ENCODE data around the gene HNRNPCL2. TPM values are rescaled to one million over a fixed set of nuclear protein-coding genes. Genes with fewer than 3 reads are reported as not detected.
"Not testable (repeated sequence)": the region's sequence is repeated elsewhere in the genome, so short reads cannot be mapped to it uniquely, and the experiment has no call there.

HNRNPCL2 gene
- total RNA-seq (2014; rRNA removed; shearing (Covaris generic)) (not detected in 2 replicates), polyA plus RNA-seq (2016; fragmentation: Nextera tagmentation; extraction: Ambion mirVana) (not detected in 2 replicates)
- long read RNA-seq, result 0 reads

DNA sequence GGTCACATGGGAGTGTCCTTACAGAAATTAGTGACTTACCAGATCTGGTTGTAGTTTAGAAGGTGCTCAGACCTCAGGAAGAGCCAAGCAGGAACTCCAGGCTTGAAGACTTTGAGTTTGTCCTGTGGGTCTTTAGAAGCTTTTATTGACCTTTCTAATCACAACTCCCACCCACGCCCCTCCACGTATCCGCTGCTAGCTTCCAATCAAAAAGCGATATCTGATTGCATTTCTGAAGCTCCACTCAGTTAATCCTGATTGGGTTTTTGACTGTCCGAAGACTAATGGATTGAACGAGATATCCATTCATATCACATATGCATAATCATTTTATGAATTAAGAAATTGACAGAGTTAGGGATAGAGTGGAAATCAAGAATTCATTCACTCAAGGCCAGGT, at the start of gene HNRNPCL2:
HNRNPCL2 (minus strand) TSS at position 101 of the 400 bp plus-strand sequence. CDS start 454 bp downstream, outside the sequence.
- H4K20me1 ChIP-seq (replicated peaks; ENCODE audit: insufficient read depth); H3K27me3 ChIP-seq (ENCODE audit: insufficient read depth); H3K9me2 ChIP-seq (ENCODE audit: insufficient read depth); H3K4me3 Mint-ChIP-seq; H3K36me3 ChIP-seq (ENCODE audit: insufficient read depth); H3K4me3 ChIP-seq; H3K4me2 ChIP-seq; H3K27ac ChIP-seq (ENCODE audit: low read depth); H3K27me3 Mint-ChIP-seq (ENCODE audit: insufficient read depth, low read depth, poor library complexity); H3K4me1 ChIP-seq (ENCODE audit: insufficient read depth); H2AFZ ChIP-seq; H3F3A ChIP-seq (replicated peaks; ENCODE audit: low read depth); DNase-seq (ENCODE audit: low spot score); H3K27ac Mint-ChIP-seq; H3K79me2 ChIP-seq (replicated peaks; ENCODE audit: insufficient read depth); ATAC-seq; H3K4me1 Mint-ChIP-seq: not testable (repeated sequence)
- H3K9me3 Mint-ChIP-seq, result peaks cover 96% of the 10 kb centered on the region
- peaks cover 31% of the 10 kb centered on the region for H3K36me3 Mint-ChIP-seq (ENCODE audit: low read depth)

- not testable (repeated sequence) for H3K4me3 ChIP-seq; H3K27me3 ChIP-seq (ENCODE audit: insufficient read depth); H3K27ac ChIP-seq (ENCODE audit: low read depth); H3K27me3 Mint-ChIP-seq (ENCODE audit: insufficient read depth, low read depth, poor library complexity); H3F3A ChIP-seq (replicated peaks; ENCODE audit: low read depth); H3K9me3 Mint-ChIP-seq; H3K4me2 ChIP-seq; H3K9me2 ChIP-seq (ENCODE audit: insufficient read depth); H3K79me2 ChIP-seq (replicated peaks; ENCODE audit: insufficient read depth); H3K27ac Mint-ChIP-seq; H3K4me1 ChIP-seq (ENCODE audit: insufficient read depth); DNase-seq (ENCODE audit: low spot score); H3K4me3 Mint-ChIP-seq; H3K36me3 ChIP-seq (ENCODE audit: insufficient read depth); H3K4me1 Mint-ChIP-seq; H2AFZ ChIP-seq; H4K20me1 ChIP-seq (replicated peaks; ENCODE audit: insufficient read depth); H3K36me3 Mint-ChIP-seq (ENCODE audit: low read depth); ATAC-seq
Measured at GRCh38 chr1:13165531-13165930, 48.9 kb upstream of the HNRNPCL2 start, which contains the start of gene HNRNPCL4. TSS of gene HNRNPCL4 (minus strand) at chr1:13165631. CDS start at chr1:13165467, 164 bp downstream.

DNA sequence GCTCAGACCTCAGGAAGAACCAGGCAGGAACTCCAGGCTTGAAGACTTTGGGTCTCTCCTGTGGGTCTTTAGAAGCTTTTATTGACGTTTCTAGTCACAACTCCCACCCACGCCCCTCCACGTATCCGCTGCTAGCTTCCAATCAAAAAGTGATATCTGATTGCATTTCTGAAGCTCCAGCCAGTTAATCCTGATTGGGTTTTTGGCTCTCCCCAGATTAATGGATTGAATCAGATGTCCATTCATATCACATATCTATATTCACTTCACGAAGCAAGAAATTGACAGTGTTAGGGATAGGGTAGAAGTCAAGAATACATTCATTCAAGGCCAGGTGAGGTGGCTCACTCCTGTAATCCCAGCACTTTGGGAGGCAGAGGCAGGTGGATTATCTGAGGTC, 39.3 kb upstream of the HNRNPCL2 start, which contains the start of gene PRAMEF26:
PRAMEF26 (minus strand) TSS at position 101 of the 400 bp plus-strand sequence. CDS start 2,914 bp downstream, outside the sequence.
- not testable (repeated sequence) for H4K20me1 ChIP-seq (replicated peaks; ENCODE audit: insufficient read depth); H3K36me3 ChIP-seq (ENCODE audit: insufficient read depth); H3F3A ChIP-seq (replicated peaks; ENCODE audit: low read depth); H3K4me3 ChIP-seq; DNase-seq (ENCODE audit: low spot score); H3K27ac ChIP-seq (ENCODE audit: low read depth); H3K9me3 Mint-ChIP-seq; ATAC-seq; H3K27ac Mint-ChIP-seq; H3K27me3 Mint-ChIP-seq (ENCODE audit: insufficient read depth, low read depth, poor library complexity); H3K4me1 Mint-ChIP-seq; H3K9me2 ChIP-seq (ENCODE audit: insufficient read depth); H3K4me2 ChIP-seq; H3K36me3 Mint-ChIP-seq (ENCODE audit: low read depth); H3K27me3 ChIP-seq (ENCODE audit: insufficient read depth); H3K4me1 ChIP-seq (ENCODE audit: insufficient read depth); H3K4me3 Mint-ChIP-seq; H3K79me2 ChIP-seq (replicated peaks; ENCODE audit: insufficient read depth); H2AFZ ChIP-seq

GRCh38 chr1:13070474-13070873, 46.2 kb downstream of the HNRNPCL2 start, which contains the start of gene PRAMEF25:
TSS of gene PRAMEF25 (plus strand) at chr1:13070774. CDS start at chr1:13073694, 2,920 bp downstream.
- not testable (repeated sequence) for H3K4me3 Mint-ChIP-seq; H3K27me3 Mint-ChIP-seq (ENCODE audit: insufficient read depth, low read depth, poor library complexity); DNase-seq (ENCODE audit: low spot score); H3K27ac Mint-ChIP-seq; H3K4me2 ChIP-seq; H3F3A ChIP-seq (replicated peaks; ENCODE audit: low read depth); H3K36me3 Mint-ChIP-seq (ENCODE audit: low read depth); H4K20me1 ChIP-seq (replicated peaks; ENCODE audit: insufficient read depth); H3K36me3 ChIP-seq (ENCODE audit: insufficient read depth); H2AFZ ChIP-seq; H3K4me3 ChIP-seq; H3K27me3 ChIP-seq (ENCODE audit: insufficient read depth); H3K27ac ChIP-seq (ENCODE audit: low read depth); H3K4me1 ChIP-seq (ENCODE audit: insufficient read depth); H3K79me2 ChIP-seq (replicated peaks; ENCODE audit: insufficient read depth); H3K9me2 ChIP-seq (ENCODE audit: insufficient read depth); ATAC-seq; H3K4me1 Mint-ChIP-seq
- H3K9me3 Mint-ChIP-seq, result peaks cover 12% of the 10 kb centered on the region

Other genes with a start within 250 kb of the HNRNPCL2 start
- gene PRAMEF4, start 230.7 kb downstream of the HNRNPCL2 start, total RNA-seq (2014; rRNA removed; shearing (Covaris generic)), result not detected in 2 replicates
- gene PRAMEF4, start 230.7 kb downstream of the HNRNPCL2 start, polyA plus RNA-seq (2016; fragmentation: Nextera tagmentation; extraction: Ambion mirVana), result not detected in 2 replicates
- gene PRAMEF10, start 218.6 kb downstream of the HNRNPCL2 start, total RNA-seq (2014; rRNA removed; shearing (Covaris generic)), result not detected in 2 replicates
- gene PRAMEF10, start 218.6 kb downstream of the HNRNPCL2 start, polyA plus RNA-seq (2016; fragmentation: Nextera tagmentation; extraction: Ambion mirVana), result not detected in 2 replicates
- not detected in 2 replicates for gene PRAMEF7, start 200.2 kb downstream of the HNRNPCL2 start, total RNA-seq (2014; rRNA removed; shearing (Covaris generic))
- gene PRAMEF7, start 200.2 kb downstream of the HNRNPCL2 start, polyA plus RNA-seq (2016; fragmentation: Nextera tagmentation; extraction: Ambion mirVana), result not detected in 2 replicates
- not detected in 2 replicates for gene PRAMEF6, start 169.3 kb downstream of the HNRNPCL2 start, total RNA-seq (2014; rRNA removed; shearing (Covaris generic))
- not detected in 2 replicates for gene PRAMEF6, start 169.3 kb downstream of the HNRNPCL2 start, polyA plus RNA-seq (2016; fragmentation: Nextera tagmentation; extraction: Ambion mirVana)
- gene PRAMEF27, start 60.3 kb downstream of the HNRNPCL2 start, total RNA-seq (2014; rRNA removed; shearing (Covaris generic)), result not detected in 2 replicates
- not detected in 2 replicates for gene PRAMEF27, start 60.3 kb downstream of the HNRNPCL2 start, polyA plus RNA-seq (2016; fragmentation: Nextera tagmentation; extraction: Ambion mirVana)
- not detected in 2 replicates for gene HNRNPCL3, start 56.1 kb downstream of the HNRNPCL2 start, total RNA-seq (2014; rRNA removed; shearing (Covaris generic))
- not detected in 2 replicates for gene HNRNPCL3, start 56.1 kb downstream of the HNRNPCL2 start, polyA plus RNA-seq (2016; fragmentation: Nextera tagmentation; extraction: Ambion mirVana)
- not detected in 2 replicates for gene PRAMEF25, start 46.1 kb downstream of the HNRNPCL2 start, total RNA-seq (2014; rRNA removed; shearing (Covaris generic))
- gene PRAMEF25, start 46.1 kb downstream of the HNRNPCL2 start, polyA plus RNA-seq (2016; fragmentation: Nextera tagmentation; extraction: Ambion mirVana), result not detected in 2 replicates
- gene PRAMEF26, start 39.2 kb upstream of the HNRNPCL2 start, total RNA-seq (2014; rRNA removed; shearing (Covaris generic)), result not detected in 2 replicates
- gene PRAMEF26, start 39.2 kb upstream of the HNRNPCL2 start, polyA plus RNA-seq (2016; fragmentation: Nextera tagmentation; extraction: Ambion mirVana), result not detected in 2 replicates
- gene HNRNPCL4, start 48.8 kb upstream of the HNRNPCL2 start, total RNA-seq (2014; rRNA removed; shearing (Covaris generic)), result not detected in 2 replicates
- gene HNRNPCL4, start 48.8 kb upstream of the HNRNPCL2 start, polyA plus RNA-seq (2016; fragmentation: Nextera tagmentation; extraction: Ambion mirVana), result not detected in 2 replicates
- gene PRAMEF9, start 55.0 kb upstream of the HNRNPCL2 start, total RNA-seq (2014; rRNA removed; shearing (Covaris generic)), result not detected in 2 replicates
- not detected in 2 replicates for gene PRAMEF9, start 55.0 kb upstream of the HNRNPCL2 start, polyA plus RNA-seq (2016; fragmentation: Nextera tagmentation; extraction: Ambion mirVana)
- not detected in 2 replicates for gene PRAMEF13, start 84.6 kb upstream of the HNRNPCL2 start, total RNA-seq (2014; rRNA removed; shearing (Covaris generic))
- gene PRAMEF13, start 84.6 kb upstream of the HNRNPCL2 start, polyA plus RNA-seq (2016; fragmentation: Nextera tagmentation; extraction: Ambion mirVana), result not detected in 2 replicates
- not detected in 2 replicates for gene PRAMEF18, start 109.3 kb upstream of the HNRNPCL2 start, total RNA-seq (2014; rRNA removed; shearing (Covaris generic))
- gene PRAMEF18, start 109.3 kb upstream of the HNRNPCL2 start, polyA plus RNA-seq (2016; fragmentation: Nextera tagmentation; extraction: Ambion mirVana), result not detected in 2 replicates
- not detected in 2 replicates for gene PRAMEF5, start 137.3 kb upstream of the HNRNPCL2 start, total RNA-seq (2014; rRNA removed; shearing (Covaris generic))
- gene PRAMEF5, start 137.3 kb upstream of the HNRNPCL2 start, polyA plus RNA-seq (2016; fragmentation: Nextera tagmentation; extraction: Ambion mirVana), result not detected in 2 replicates
- not detected in 2 replicates for gene PRAMEF8, start 168.3 kb upstream of the HNRNPCL2 start, total RNA-seq (2014; rRNA removed; shearing (Covaris generic))
- gene PRAMEF8, start 168.3 kb upstream of the HNRNPCL2 start, polyA plus RNA-seq (2016; fragmentation: Nextera tagmentation; extraction: Ambion mirVana), result not detected in 2 replicates
- not detected in 2 replicates for gene PRAMEF33, start 186.7 kb upstream of the HNRNPCL2 start, total RNA-seq (2014; rRNA removed; shearing (Covaris generic))
- not detected in 2 replicates for gene PRAMEF33, start 186.7 kb upstream of the HNRNPCL2 start, polyA plus RNA-seq (2016; fragmentation: Nextera tagmentation; extraction: Ambion mirVana)
- not detected in 2 replicates for gene PRAMEF15, start 198.7 kb upstream of the HNRNPCL2 start, total RNA-seq (2014; rRNA removed; shearing (Covaris generic))
- gene PRAMEF15, start 198.7 kb upstream of the HNRNPCL2 start, polyA plus RNA-seq (2016; fragmentation: Nextera tagmentation; extraction: Ambion mirVana), result not detected in 2 replicates
- not detected in 2 replicates for gene PRAMEF14, start 230.3 kb upstream of the HNRNPCL2 start, total RNA-seq (2014; rRNA removed; shearing (Covaris generic))
- gene PRAMEF14, start 230.3 kb upstream of the HNRNPCL2 start, polyA plus RNA-seq (2016; fragmentation: Nextera tagmentation; extraction: Ambion mirVana), result not detected in 2 replicates

All from GM23338 (cell line).